Stimulated activated CD8-positive, alpha-beta memory T cell treated with anti-CD3 and anti-CD28 coated beads, Interleukin-2, amount 100 ng/mL, for 1 hour (primary cell): ENCODE data around the gene AGPAT2.

ENCODE experiments used
- DNase-seq, 2 donors: peaks; one replicate each; pipeline ENCODE4 v3.0.0-alpha.2; 2020; ENCODE audit warnings: low read depth in 2 of 2

Gene AGPAT2

GRCh38 chr9:136700959-136701667 is 13.9 kb upstream of the AGPAT2 start:
- peak in 1 of 2 donors; percentile 12 for DNase-seq

- no peak for DNase-seq
Observed at GRCh38 chr9:136700304-136700703, 13.0 kb upstream of the AGPAT2 start.

- no peak for DNase-seq
Observed at GRCh38 chr9:136698635-136699246, 11.5 kb upstream of the AGPAT2 start.

GRCh38 chr9:136697821-136698526 is 10.7 kb upstream of the AGPAT2 start:
- DNase-seq: no peak

- DNase-seq: no peak
Observed at GRCh38 chr9:136697146-136697820, 10.0 kb upstream of the AGPAT2 start.

- no peak for DNase-seq
Observed at GRCh38 chr9:136696502-136696901, 9.2 kb upstream of the AGPAT2 start.

GRCh38 chr9:136695955-136696354 is 8.7 kb upstream of the AGPAT2 start:
- no peak for DNase-seq

- DNase-seq: no peak
Observed at GRCh38 chr9:136695435-136695895, 8.2 kb upstream of the AGPAT2 start.

- no peak for DNase-seq
Observed at GRCh38 chr9:136694872-136695247, 7.6 kb upstream of the AGPAT2 start.

GRCh38 chr9:136694163-136694871 is 7.1 kb upstream of the AGPAT2 start:
- no peak for DNase-seq

- no peak for DNase-seq
Observed at GRCh38 chr9:136693490-136694162, 6.4 kb upstream of the AGPAT2 start.

- DNase-seq: no peak
Observed at GRCh38 chr9:136693135-136693489, 5.9 kb upstream of the AGPAT2 start.

GRCh38 chr9:136692185-136693134 is 5.2 kb upstream of the AGPAT2 start:
- no peak for DNase-seq

- no peak for DNase-seq
Observed at GRCh38 chr9:136691316-136692184, 4.3 kb upstream of the AGPAT2 start.

- no peak for DNase-seq
Observed at GRCh38 chr9:136690806-136691261, 3.6 kb upstream of the AGPAT2 start.

- no peak for DNase-seq
Observed at GRCh38 chr9:136690104-136690805, 3.0 kb upstream of the AGPAT2 start.

GRCh38 chr9:136689108-136689460 is 1.8 kb upstream of the AGPAT2 start:
- no peak for DNase-seq
